GM12878 (cell line): ENCODE results near the gene MDGA2. TPM values are rescaled to one million over a fixed set of nuclear protein-coding genes. Genes with fewer than 3 reads are reported as not detected.

Experiments
- ATAC-seq: fragments of 200-7000 bp; cut with Tn5 transposase; 3 replicates; pipeline ENCODE4 v1.9.1; 2020; ENCODE audit warnings: mild to moderate bottlenecking, moderate library complexity
- BruUV-seq: library from RNA; stranded (reverse); fragments of 400-500 nt; replicated peaks from 2 replicates; lab custom pipeline; 2021; lab: Mats Ljungman, UMichigan
- CTCF ChIA-PET: fragments of 300-600 bp; sonication (Branson Sonifier 250); formaldehyde crosslinking; extraction: SDS; loops from one replicate; lab custom pipeline; 2021; ENCODE audit warnings: inconsistent platforms; lab: Yijun Ruan, JAX
- POLR2A ChIA-PET: fragments of 350-600 bp; formaldehyde crosslinking; extraction: SDS; loops from one replicate; lab custom pipeline; 2021; ENCODE audit warnings: inconsistent platforms; lab: Charles Lee
- RAD21 ChIA-PET: fragments of 300-600 bp; sonication (Branson Sonifier 250); formaldehyde crosslinking; loops from one replicate; lab custom pipeline; 2023; ENCODE audit warnings: antibody characterized with exemption; ENCODE audit not compliant: unreplicated experiment; lab: Charles Lee
- SMC1A ChIA-PET: fragments of 300-600 bp; sonication (Branson Sonifier 250); formaldehyde crosslinking; loops from one replicate; lab custom pipeline; 2023; ENCODE audit not compliant: unreplicated experiment, uncharacterized antibody; lab: Charles Lee
- DNase-seq: peaks from one replicate; pipeline ENCODE4 v3.0.0-alpha.2; 2011; ENCODE audit warnings: low read depth, low spot score
- FAIRE-seq: peaks from 3 replicates; lab custom pipeline; 2011; peaks lifted over from hg19 to GRCh38; lab: Jason Lieb, UNC
- H2AFZ ChIP-seq: 2 replicates; pipeline ENCODE4 v1.6.0; 2011; ENCODE audit warnings: low read depth, low read length, control low read depth; ENCODE audit not compliant: control insufficient read depth
- H3K27ac ChIP-seq: 2 replicates; pipeline ENCODE4 v1.5.1; 2011; ENCODE audit warnings: control low read depth; ENCODE audit not compliant: control insufficient read depth, insufficient read depth
- H3K27me3 ChIP-seq, 2 experiments: replicated peaks in 1 of 2; 2 replicates each; pipeline versions ENCODE4 v1.6.0 to v1.6.1; 2011; ENCODE audit warnings: low read length in 1 of 2; ENCODE audit not compliant: control insufficient read depth in 2 of 2, insufficient read depth in 2 of 2
- H3K36me3 ChIP-seq, 2 experiments: 2 replicates each; pipeline ENCODE4 v1.5.1; 2011; ENCODE audit warnings: low read length in 1 of 2; ENCODE audit not compliant: control insufficient read depth in 2 of 2, insufficient read depth in 2 of 2
- H3K4me1 ChIP-seq: 2 replicates; pipeline ENCODE4 v1.6.1; 2011; ENCODE audit warnings: mild to moderate bottlenecking, low read length, moderate library complexity, mixed read lengths; ENCODE audit not compliant: control insufficient read depth, insufficient read depth
- H3K4me2 ChIP-seq: 2 replicates; pipeline ENCODE4 v1.6.0; 2011; ENCODE audit warnings: control low read depth; ENCODE audit not compliant: control insufficient read depth, insufficient read depth
- H3K4me3 ChIP-seq: fragments of 200-600 bp; sonication (generic); 2 replicates; pipeline ENCODE4 v1.5.1; 2016
- H3K79me2 ChIP-seq: 2 replicates; pipeline ENCODE4 v1.6.0; 2011; ENCODE audit warnings: low read length; ENCODE audit not compliant: control insufficient read depth, insufficient read depth
- H3K9ac ChIP-seq: 2 replicates; pipeline ENCODE4 v1.8.0; 2011; ENCODE audit warnings: low read length, control low read depth, mixed read lengths; ENCODE audit not compliant: control insufficient read depth, insufficient read depth
- H3K9me3 ChIP-seq: replicated peaks from 3 replicates; pipeline ENCODE4 v1.5.1; 2011; ENCODE audit warnings: mild to moderate bottlenecking, low read length; ENCODE audit not compliant: control insufficient read depth, insufficient read depth
- H4K20me1 ChIP-seq: 2 replicates; pipeline ENCODE4 v1.6.0; 2011; ENCODE audit not compliant: control insufficient read depth, insufficient read depth
- BMI1 ChIP-seq: fragments of 450-650 bp; IDR thresholded peaks from 2 replicates; pipeline ENCODE4 v1.6.1; 2016; ENCODE audit warnings: mild to moderate bottlenecking, moderate library complexity, borderline replicate concordance
- CBFB ChIP-seq: IDR thresholded peaks from 2 replicates; pipeline ENCODE4 v1.6.1; 2016; ENCODE audit warnings: antibody characterized with exemption, low read depth
- CREM ChIP-seq: IDR thresholded peaks from 2 replicates; pipeline ENCODE4 v1.6.1; 2014; ENCODE audit warnings: antibody characterized with exemption, low read depth
- MAX ChIP-seq: IDR thresholded peaks from 2 replicates; pipeline ENCODE4 v1.6.1; 2012; ENCODE audit warnings: low read depth, low read length, improper control_type of control experiment
- MEF2A ChIP-seq: IDR thresholded peaks from 2 replicates; pipeline ENCODE4 v1.6.1; 2011; ENCODE audit warnings: low read depth, mild to moderate bottlenecking, low read length, moderate library complexity; ENCODE audit not compliant: insufficient read depth
- NBN ChIP-seq: fragments of 450-650 bp; IDR thresholded peaks from 2 replicates; pipeline ENCODE4 v1.6.1; 2016
- NFYA ChIP-seq: IDR thresholded peaks from 2 replicates; pipeline ENCODE4 v1.6.1; 2011; ENCODE audit warnings: low read depth, mild to moderate bottlenecking, low read length, improper control_type of control experiment, borderline replicate concordance
- RCOR1 ChIP-seq: conservative IDR thresholded peaks from 2 replicates; pipeline ENCODE4 v1.6.1; 2012; ENCODE audit warnings: low read depth, low read length, improper control_type of control experiment
- TCF12 ChIP-seq: IDR thresholded peaks from 2 replicates; pipeline ENCODE4 v1.6.1; 2011; ENCODE audit warnings: low read depth, mild to moderate bottlenecking, low read length
- WGBS: methylation state at CpG from one replicate; pipeline ENCODE4 v1.1.6; 2016; ENCODE audit warnings: low lambda C conversion rate; ENCODE audit not compliant: insufficient replicate concordance, insufficient coverage; ENCODE audit errors: missing lambda C conversion rate; 5-methylcytosine and 5-hydroxymethylcytosine counted together
- in situ Hi-C: fragments of 300-500 bp; cut with MboI; formaldehyde crosslinking; loops from 9 replicates; pipeline ENCODE4 v1.14.3; 2018; ENCODE audit warnings: mixed read lengths
- intact Hi-C: fragments of 100-400 bp; cut with micrococcal nuclease; formaldehyde crosslinking; loops from one replicate; pipeline ENCODE4 v1.14.2; 2022; ENCODE audit not compliant: unreplicated experiment
- polyA plus RNA-seq, 11 experiments: library from polyadenylated mRNA; depleted of rRNA in 4 of 11; unstranded in 6 of 11; stranded (reverse) in 5 of 11; fragments of >200 nt; fragmentation: Nextera tagmentation in 4 of 11; fragmentation: Illumina TruSeq in 1 of 11; extraction: Ambion mirVana in 4 of 11; extraction: Trizol in 1 of 11; gene quantifications; 1 replicate in 1 of 11; 2 replicates in 10 of 11; pipeline versions ENCODE4 v1.2.1 to v1.2.3, GENCODE V29; 2011 to 2016; ENCODE audit warnings: inconsistent platforms in 2 of 11, missing spikeins in 2 of 11, low read depth in 1 of 11
- total RNA-seq, 4 experiments: library from RNA; depleted of rRNA in 3 of 4; stranded (reverse); fragments of >200 nt in 3 of 4; fragmentation: Illumina TruSeq in 1 of 4; extraction: Trizol in 1 of 4; gene quantifications; 2 replicates each; pipeline versions ENCODE4 v1.2.1 to v1.2.3, GENCODE V29; 2013 to 2021
- TF ChIP-seq, protein P1 (sequence below): fragments of 450-650 bp; IDR thresholded peaks from 2 replicates; pipeline ENCODE4 v1.6.1; 2017; ENCODE audit warnings: antibody characterized with exemption, mild to moderate bottlenecking, moderate library complexity

The MDGA2 gene
- total and polyA plus RNA-seq, 10 of the 15 experiments (the other 5 are each of a cell fraction or from before 2014, with no cell fraction given) = not detected

GRCh38 chr14:47390831-47391504, 284.4 kb downstream of the MDGA2 start:
- no peak overlapping the region for H3K4me3 ChIP-seq
- ChIA-PET RAD21 (no interaction called here), POLR2A (no interaction called here), CTCF (no interaction called here), SMC1A (no interaction called here)
- H3K4me1 ChIP-seq = no peaks in the 10 kb centered on the region
- no peak for FAIRE-seq
- intact Hi-C loops (no loop called here), in situ Hi-C loops (no loop called here)
- H3K27ac ChIP-seq = no peak overlapping the region
- 33% methylated on average over 5 of the region's 5 CpGs for WGBS
- ATAC-seq = no peak
- H3K27me3 ChIP-seq = no peaks in the 10 kb centered on the region
- no peak for DNase-seq
- no peaks in the 10 kb centered on the region for H3K9me3 ChIP-seq
- no peaks in the 10 kb centered on the region for H3K79me2 ChIP-seq
- no peak overlapping the region for H3K4me2 ChIP-seq
- no peak overlapping the region for H3K9ac ChIP-seq
- no TSS peak for BruUV-seq
- H3K36me3 ChIP-seq = no peaks in the 10 kb centered on the region
- H2AFZ ChIP-seq = no peak overlapping the region
- no peaks in the 10 kb centered on the region for H4K20me1 ChIP-seq
- TF ChIP-seq CREM = no peak
- TF ChIP-seq NBN = no peak
- TF ChIP-seq BMI1 = no peak
- no peak for TF ChIP-seq MEF2A
- TF ChIP-seq MAX = no peak
- TF ChIP-seq, protein P1, sequence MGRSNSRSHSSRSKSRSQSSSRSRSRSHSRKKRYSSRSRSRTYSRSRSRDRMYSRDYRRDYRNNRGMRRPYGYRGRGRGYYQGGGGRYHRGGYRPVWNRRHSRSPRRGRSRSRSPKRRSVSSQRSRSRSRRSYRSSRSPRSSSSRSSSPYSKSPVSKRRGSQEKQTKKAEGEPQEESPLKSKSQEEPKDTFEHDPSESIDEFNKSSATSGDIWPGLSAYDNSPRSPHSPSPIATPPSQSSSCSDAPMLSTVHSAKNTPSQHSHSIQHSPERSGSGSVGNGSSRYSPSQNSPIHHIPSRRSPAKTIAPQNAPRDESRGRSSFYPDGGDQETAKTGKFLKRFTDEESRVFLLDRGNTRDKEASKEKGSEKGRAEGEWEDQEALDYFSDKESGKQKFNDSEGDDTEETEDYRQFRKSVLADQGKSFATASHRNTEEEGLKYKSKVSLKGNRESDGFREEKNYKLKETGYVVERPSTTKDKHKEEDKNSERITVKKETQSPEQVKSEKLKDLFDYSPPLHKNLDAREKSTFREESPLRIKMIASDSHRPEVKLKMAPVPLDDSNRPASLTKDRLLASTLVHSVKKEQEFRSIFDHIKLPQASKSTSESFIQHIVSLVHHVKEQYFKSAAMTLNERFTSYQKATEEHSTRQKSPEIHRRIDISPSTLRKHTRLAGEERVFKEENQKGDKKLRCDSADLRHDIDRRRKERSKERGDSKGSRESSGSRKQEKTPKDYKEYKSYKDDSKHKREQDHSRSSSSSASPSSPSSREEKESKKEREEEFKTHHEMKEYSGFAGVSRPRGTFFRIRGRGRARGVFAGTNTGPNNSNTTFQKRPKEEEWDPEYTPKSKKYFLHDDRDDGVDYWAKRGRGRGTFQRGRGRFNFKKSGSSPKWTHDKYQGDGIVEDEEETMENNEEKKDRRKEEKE = no peak
- no peak for TF ChIP-seq RCOR1
- TF ChIP-seq TCF12 = no peak
- TF ChIP-seq NFYA = no peak
- no peak for TF ChIP-seq CBFB
